GM18508 (cell line): ENCODE measurements around the gene SAP30BP.

Experiments
- ATAC-seq: cut with Tn5 transposase; IDR thresholded peaks from one replicate; pipeline ENCODE4 v1.9.1; 2021; ENCODE audit warnings: moderate number of reproducible peaks; ENCODE audit not compliant: insufficient read depth, unreplicated experiment

The SAP30BP gene

DNA sequence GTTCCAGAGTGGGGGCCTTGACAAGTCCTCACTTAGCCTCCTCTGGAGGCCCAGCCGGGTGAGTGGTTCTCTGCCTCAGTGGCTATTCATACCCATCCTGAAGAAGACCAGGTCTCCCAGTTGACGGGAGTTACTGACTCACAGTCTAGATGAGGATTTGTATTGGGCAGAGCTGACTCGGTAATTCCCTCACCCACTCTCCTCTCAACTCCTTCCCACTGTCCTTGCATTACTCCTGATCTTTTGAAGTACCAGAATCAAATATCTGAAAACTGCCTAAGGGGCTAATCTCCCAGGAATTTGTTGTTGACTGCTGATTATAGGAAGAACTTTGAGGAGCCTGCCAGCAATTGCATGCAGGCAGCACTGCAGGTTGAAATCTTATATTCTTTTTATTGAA, 14.2 kb downstream of the SAP30BP start:
- no peak for ATAC-seq

DNA sequence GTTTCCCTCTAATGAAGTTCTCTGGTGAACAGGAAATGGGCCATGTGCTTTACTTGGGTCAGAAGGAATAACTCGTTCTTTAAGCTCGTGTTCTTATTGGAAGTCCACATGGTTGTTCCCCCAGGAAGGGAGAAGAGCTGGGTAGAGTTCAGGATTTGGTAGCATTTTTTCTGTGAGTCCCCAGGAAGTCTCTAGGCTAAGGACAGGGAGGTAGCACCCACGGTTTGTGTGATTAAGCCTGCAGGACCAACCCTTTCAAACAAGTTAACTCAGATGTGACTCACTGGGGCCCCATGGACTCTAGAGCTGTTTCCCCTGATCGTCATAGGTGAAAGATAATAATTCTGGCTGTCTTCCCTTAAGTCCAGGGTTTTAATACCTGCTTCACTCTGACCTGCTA, 16.4 kb downstream of the SAP30BP start:
- no peak for ATAC-seq

DNA sequence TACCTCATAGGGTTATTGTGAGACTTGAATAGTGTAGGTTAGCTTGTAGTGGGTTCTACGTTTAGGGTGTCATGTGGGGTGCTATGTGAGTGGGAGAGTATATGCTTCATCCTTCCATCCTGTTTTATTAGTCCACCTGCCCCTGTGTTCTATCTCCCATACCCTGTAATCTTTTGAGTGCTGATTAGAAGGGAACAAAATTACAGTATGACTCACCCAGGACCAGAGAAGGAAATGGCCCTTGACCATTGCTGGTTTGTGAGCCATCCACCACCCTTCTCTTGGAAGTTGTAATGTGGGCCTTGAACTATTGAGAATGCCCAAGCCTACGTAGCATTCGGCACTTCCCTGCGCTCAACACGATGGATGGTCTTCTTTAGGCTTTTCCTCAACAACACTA, 17.1 kb downstream of the SAP30BP start:
- ATAC-seq, result no peak

DNA sequence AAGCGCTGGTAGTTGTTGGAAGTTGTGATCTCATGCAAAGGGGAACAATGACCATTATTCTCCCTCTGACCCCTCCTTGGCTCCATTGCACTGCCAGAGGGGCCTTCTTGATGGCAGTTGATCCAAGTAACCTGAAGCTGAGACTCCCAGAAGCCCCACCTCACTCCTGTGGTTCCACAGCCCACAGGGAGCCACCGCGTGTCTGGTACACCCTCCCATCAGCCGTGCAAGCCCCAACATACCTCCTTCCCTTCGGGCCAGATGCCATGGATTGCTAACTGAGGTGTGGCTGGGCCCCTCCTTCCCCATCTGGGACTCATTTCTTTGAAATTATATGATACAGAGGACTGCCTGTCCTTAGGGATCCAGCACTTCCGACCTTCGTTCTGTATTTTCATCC, 17.8 kb downstream of the SAP30BP start:
- ATAC-seq, result no peak

DNA sequence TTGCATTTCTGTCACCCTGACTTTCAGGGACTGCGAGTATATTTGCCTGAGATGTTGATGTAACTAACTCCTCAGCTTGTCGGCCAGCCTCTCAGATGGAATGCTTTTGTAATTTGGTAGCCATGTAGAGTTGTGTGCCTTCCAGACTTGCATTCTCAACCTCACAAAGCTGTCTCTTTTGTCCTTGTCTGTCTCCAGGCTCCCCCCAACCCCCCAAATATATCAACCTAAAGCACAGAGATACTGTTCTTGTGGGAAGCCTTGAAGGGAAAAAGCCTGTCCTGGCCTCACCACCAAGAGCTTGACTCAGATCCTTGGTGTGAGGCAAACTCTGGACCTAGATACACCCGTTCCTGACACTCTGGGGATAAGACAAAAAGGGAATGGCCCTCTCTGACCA, 18.4 kb downstream of the SAP30BP start:
- no peak for ATAC-seq

DNA sequence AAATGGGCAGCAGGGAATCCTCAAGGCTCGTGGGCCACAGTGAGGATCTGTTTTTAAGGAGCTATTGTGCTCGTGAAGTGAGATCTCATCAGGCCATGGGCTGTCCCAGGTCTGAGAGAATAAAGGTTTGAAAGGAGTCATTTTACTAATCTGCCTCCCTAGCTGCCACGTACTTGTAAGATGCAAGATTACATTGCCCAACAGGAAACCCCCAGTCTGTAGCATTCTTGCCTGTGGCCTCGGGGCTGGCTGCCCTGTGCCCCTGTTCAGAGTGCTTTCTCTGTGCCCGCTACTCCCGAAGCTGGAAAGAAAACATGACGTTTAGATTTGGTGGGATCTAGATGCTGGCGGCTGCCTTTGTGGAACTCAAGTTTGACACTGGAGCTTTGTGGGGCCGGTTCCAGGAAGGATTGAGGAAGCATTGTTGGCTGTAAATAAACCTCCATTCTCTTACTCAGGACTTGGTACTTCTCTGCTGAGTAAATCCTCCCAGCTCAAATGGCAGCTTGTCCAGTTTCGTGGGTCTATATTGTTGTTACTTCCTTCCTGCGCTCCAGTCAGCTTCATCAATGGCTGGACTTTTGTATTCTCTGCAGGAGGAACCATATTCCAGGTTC, 21.2 kb downstream of the SAP30BP start:
- no peak for ATAC-seq

DNA sequence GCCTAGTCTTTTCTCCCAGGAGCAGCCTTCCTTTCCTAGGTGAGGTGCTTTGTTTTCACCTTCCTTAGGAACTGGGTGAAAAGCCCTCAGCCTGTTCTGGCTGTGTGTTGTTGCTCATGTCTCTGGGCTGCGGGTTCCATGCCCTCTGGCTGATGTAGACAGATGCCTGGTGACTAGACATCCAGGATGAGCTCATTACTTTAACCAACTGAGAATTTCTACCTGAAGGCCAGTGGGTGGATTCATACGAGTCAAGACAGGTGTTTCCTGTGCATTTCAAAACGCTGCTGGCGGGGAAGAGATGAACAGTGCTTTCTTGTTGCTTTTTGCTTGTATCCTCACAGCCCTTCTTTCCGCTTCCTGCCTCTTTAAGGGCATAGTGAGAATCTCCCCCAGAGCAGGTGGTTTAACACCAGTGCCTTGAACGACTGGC, 22.3 kb downstream of the SAP30BP start:
- ATAC-seq, result no peak

DNA sequence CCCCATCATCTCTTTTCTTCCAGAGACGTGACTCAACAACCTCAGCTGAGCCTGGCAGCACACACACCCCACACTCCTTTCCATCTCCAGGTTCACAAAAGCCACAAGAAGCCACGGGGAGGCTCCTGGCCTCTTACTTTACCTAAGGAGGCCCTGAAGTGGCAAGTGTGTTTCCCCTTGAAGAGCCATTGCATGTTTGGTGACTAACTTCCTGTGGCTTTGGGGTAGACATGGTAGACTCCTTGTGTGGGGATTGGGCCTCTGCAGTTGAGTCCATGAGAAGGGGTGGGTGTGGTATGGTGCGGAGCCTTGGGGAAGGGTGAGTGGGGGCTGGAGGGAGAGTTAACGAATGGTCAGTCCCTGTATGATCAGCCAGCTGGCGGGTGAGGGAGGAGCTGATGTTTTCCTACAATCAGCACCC, 24.2 kb downstream of the SAP30BP start:
- no peak for ATAC-seq

DNA sequence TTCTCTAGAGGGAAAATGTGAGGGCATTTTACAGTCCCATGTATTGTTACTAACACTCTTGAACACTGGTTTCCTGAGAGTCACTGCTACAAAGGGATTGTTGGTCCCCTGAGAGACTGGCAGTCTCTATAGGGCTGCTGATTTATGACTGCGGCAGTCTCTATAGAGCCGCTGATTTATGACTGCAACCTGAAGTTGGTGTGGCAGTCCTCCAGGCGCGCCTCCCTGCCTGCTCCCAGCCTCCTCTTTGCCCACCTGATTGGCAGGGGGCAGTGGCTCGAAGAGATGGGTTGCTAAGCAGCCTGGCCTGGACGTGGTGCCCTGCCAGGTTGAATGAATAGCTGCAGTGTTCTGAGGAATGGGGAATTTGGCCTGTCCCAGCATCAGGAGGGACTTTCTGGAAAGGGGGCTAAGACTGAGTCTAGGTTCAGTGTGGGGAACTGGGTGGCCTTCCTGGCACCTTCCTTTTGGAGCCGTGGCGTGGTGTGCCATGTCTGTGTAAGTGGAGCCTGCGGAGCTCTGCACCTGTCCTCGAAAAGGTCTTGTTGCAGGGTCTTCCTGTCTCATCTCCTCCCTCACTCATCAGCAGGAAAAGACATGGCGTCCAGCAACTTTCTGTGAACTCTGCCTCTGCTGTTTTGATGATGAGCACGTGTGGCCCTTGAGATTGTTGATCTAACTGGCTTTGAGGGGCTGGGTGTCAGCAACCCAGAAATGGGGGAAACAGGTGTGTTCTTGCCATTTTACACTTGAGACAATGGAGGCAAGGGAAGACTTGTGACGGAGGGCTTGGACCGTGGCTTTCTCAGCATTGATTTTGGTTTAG, 24.9 kb downstream of the SAP30BP start:
- no peak for ATAC-seq

DNA sequence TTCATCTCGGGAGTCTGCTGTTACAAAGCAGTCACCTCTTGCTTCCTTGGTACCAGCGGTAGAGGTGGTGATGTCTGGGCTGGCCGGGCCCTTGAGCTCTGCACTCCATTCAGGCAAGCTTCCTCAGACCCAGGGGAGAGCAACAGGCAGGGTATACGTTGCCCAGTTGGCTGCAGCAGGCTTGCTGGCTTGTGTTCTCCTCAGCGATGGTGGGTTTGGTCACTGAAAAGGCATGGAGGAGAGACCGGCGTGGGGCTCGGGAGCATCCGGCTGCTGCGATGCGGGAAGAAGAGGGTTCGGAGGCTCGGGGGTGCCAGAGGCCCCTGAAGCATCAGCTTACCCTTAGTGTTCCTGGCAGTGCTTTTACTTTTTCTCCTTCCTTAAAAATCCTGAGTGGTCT, 25.8 kb downstream of the SAP30BP start:
- no peak for ATAC-seq

DNA sequence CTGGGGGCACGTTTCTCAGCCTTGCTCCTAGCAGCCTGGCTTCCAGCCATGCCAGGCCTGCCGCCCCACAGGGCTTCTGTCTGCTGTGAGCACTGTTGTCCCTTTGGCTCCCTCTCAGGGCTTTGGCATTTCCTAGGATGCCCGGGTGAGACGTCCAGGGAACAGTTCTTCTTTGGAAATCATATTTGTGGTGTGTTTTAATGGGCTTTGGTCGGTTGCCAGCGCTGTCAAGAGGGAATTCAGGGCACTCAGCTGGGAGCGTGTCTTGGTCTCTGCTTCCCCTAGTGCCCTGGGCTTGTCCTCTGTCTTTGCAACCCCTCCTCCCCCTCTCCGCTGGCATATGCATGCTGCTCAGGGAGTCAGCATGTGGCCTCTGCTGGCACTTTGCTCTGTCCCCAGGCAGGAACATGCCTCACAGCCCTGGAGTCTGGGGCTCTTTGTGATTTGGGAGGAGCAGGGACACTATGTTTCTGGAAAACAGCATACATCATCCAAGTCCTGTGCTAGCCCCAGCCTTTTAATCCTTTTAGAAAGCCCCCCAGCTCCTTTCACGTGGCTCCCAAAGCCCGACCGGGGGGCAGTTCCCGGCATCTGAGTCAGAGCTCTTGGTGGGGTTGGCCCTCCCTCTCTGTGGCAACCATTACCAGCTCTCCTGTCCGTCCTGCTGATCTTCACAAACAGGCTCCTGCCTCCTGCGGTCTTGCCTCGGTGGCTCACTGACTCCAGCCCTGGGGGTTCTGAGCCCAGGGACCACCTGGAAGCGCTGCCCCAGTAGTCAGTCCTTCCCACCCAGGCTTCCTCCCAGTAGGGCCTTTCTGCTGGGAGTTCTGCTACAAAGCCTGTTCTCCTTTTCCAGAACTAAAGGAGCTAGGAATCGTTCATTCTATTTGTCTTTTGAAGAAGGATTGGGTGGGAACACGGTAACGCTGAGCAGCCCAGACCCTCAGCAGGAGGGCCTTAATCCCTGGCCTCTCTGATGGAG, 26.7 kb downstream of the SAP30BP start:
- no peak for ATAC-seq

DNA sequence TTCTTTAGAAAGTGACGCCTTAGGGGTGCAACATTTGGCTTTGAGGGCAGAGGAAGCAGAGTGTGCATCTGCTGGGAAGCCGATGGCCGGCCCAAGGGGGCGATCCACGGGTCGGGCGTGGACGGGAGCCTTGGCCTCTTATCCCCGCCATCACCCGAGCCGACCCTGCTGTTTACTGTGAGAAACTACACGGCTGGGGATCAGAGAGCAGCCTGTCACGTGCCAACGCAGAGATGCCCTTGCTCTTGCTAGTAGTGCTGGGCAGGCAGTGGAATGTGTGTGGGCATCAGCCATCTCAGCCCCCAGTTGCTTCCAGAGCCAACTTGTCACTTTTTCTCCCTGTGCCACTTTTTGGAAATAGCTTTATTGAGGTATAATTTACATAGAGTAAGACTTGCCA, 27.4 kb downstream of the SAP30BP start:
- ATAC-seq, result no peak

DNA sequence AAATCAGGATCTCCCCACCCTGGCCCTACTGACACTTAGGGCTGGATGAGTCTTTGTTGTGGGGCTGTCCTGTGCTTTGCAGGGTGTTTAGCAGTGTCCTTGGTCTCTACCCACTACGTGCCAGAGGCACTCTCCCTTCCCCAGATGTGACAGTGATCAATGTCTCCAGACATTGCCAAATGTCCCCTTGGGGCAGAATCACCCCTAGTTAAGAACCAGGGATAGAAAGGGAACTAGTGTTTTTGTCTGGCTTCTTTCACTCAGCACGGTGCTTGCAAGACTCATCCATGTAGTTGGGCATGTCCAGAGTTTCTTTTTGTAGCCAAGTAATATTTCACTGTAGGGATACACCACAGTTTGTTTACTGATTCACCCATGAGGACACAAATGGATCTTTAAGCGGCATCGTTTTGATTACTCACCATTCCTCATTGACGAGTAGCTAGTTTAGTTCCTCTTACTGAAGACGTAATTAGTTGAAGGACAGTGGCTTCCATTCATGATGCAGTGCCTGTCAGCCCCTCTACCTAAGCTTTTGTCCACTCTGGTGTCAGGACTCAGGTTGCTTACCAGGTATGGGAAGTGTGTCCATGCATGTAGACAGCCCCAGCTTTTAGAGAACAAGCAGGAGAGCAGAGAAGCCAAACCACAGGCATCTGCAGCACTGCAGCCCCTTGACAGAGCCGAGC, 28.1 kb downstream of the SAP30BP start:
- no peak for ATAC-seq

DNA sequence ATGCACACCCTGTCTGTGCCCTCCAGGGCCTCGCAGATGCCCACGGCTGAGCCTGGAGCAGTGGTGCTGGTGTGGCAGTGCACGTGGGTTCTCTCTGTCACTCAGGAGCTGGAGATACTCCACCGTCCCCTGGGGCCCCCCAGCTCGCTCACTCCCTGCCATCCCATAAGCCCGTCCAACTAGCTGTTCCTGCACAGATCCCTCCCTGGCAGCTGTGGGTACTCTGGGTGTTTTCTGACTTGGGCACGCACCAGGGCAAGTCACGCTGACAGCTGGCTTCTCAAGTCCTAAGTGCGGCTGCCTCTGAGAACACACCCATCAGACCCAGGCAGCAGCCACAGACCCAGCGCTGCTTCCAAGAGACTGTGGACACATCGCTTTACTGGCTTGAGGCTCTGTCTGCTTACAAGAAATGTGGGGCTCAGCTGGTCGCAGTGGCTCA, 28.7 kb downstream of the SAP30BP start:
- no peak for ATAC-seq

DNA sequence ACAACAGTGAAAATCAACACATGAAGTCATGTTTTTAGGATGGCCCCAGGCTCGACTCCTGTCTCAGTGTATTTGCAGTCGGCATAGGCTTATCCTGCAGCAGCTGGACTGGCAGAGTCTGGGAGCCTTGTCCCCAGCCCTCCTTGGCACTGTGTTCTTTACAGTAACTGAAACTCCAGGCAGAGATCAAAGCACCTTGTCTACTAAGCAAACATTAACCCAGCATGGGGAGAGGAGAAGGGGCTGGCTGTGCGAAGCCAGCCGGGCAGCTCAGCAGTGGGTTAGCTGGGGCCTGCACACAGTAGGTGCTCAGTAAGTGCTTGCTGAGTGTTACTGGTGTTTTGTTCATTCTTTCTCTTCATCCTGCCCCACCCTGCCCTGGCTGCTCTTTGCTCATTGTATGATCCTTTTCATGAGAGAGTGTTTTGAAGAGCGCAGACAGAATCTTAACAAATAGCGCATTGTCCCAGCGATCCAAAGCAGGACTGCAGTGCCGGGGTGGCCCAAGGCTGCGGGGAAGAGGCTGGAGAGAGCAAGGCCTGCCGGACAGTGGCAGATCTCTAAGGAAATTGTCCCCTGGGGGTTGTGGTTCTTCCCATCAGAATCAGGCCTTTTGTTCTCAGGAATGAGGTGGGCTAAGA, 30.6 kb downstream of the SAP30BP start:
- no peak for ATAC-seq

DNA sequence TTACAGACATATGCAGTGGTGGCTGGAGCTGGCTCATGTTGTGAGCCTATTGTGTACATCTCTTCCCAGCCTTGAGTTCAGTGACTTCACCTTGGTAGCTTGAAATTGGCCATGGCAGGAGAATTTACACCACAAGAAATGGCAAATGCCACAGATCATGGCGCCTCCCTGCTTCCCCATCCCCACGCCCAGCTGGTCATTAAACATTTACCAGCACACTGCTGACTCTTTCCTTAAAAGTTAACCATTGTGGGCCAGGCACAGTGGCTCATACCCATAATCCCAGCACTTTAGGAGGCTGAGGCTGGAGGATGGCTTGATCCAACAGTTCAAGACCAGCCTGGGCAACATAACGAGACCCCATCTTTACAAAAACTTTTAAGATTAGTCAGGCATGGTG, 31.5 kb downstream of the SAP30BP start:
- ATAC-seq, result no peak

DNA sequence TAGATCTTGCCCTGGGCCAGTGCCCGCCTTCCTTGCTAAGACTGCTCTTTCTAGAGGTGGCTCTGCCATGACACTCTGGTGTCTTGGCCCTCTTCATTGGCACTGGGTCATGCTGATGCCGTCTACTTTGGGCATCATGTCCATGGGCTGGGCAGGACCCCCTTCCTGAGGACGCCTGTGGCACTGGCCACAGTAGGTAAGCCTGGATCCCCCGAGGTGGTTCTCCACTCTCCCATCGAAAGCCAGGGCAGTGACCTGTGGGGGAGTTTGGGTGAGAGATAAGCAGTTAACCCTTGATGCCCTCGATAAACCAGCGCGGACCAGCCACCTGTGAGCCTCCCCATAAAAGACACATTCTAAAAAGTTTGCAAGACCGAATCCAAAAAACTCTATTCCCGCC, 34.1 kb downstream of the SAP30BP start:
- ATAC-seq, result no peak

DNA sequence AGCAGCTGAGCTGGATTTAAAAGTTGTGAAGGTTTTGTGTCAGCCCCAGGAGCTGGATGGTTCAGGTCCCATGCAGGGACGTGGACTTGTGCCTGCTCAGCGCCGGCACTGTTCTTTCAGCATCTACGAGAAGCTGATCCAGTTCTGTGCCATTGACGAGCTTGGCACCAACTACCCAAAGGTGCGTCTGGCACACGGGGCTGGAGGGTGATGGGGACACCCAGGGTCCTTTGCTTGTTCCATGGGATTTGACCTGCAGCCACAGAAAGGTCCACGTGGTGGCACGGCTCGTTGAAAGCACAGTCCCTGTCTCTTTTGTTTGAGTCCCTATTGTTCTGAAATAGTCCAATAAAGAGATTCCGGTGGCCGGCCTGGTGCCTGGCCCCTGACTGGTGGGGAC, 36.1 kb downstream of the SAP30BP start:
- ATAC-seq, result no peak

DNA sequence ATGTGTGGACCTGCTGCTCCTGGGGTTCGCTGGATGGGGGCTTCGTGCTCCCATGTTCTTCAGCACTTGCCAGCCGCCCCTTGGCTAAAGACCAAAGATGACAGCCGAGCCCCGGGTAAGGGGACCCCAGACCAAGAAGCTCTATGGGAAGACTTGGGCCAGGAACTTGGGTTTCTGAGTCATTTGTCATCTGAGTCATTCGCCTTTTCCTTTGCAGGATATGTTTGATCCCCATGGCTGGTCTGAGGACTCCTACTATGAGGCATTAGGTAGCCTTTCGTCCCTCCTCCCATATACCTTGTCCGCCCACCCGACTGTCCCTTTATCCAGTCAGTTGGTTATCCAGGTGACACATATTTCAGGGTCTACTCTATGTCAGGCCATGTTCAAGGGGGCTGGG, 36.5 kb downstream of the SAP30BP start:
- no peak for ATAC-seq
